ENCODE results near the gene ZNF469.

The ZNF469 gene

DNA sequence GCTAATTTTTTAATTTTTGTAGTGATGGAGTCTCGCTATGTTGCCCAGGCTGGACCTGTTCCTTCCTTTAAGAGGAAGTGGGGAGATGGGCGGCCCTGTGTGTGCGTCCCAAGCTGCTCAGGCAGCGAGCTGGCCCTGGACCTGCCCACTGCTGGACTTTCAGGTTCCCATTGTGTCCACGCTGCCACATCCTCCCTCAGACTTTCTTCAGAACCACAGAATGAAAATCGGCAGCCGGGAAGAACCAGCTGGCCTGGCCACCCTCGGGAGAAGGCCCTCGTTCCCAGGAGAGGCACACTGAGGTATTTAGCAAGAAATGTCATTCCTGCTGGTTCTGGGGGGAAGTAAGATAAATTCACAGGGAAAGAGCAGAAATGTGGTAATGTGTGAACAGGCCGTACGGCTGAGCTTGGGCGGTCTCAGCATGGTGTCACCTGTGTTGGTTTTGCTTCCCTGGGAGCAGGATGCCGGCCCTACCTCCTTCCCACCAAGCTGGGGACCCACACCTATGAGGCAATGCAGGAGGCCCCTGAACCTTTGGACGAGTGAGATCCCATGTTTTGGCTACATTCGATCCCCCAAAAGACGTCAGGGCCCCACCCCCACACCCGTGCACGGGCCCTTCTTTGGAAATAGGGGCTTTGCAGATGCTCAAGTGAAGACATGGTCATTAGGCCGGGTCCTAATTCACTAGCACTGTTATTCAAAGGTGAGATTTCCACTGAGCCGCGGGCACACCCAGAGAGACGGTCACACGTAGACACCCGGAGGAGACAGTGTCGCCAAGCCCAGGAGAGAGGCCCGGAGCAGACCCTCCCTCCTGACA is 35.9 kb upstream of the ZNF469 start:
- DNase-seq: no peak

DNA sequence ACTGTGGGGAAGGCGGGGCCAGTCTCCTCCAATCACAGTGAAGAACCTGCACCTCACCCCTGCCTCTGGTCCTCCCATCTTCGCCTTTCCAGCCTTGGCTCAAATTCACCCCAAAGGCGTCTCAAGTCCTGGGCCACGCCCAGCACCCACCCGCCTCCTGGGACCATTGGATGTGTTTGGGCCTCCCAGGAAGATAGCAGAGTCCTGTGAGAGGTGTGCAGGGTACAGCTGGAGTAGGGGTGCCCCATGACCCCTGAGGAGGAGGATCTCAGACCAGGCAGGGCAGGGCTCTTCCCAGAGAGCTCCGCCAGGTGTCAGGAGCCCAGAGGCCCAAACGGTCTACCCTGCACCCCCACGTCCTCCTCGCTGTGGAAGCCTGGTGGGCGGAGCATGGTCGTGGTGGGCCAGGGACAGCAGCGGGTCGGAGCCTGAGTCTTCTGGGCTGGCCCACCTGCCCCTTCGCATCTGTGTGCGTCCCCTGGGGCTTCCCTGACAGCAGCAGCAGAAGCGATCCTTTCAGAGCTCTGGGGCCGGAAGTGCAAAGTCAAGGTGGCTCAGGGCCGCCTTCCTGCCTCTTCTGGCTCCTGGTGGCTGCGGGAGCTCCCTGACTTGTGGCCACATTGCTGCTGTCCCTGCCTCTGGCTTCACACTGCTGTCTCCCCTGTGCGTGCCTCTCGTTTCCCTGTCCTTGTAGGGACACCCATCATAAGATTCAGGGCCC is 34.9 kb upstream of the ZNF469 start:
- DNase-seq: no peak

DNA sequence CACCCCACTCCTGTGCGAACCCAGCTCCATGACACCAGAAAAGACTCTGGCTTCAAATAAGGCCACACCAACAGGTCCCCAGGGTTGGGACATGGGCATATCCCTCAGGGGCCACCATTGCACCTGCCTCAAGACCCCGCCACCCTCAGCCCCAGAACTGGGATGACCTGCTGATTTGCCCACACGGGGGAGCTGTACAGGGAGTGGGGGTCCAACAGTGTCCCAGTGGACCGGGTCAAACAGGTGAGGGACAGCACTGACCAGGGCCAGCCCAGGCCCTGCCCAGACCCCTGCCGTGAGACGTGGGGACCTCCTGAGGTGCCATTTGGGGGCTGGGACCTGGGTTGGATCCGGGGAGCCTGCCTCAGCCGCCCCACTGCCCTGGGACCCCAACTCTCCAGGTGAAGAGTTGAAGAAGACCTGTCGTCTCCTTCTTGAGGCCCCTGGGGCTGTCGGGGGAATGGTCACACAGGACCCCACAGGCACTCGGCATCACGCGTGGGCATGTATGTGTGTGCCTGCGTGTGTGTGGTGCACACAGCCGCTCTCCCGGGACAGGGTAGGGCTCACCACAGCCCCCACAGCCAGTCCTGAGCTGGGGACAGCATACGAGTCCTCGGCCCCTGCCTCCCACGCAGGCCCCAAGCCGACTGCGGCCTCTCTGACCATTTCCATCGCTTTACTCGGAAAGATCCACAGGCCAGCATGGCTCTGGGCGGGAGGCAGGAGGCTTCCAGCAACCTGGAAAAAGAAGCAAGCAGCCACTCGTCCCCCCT is 34.2 kb upstream of the ZNF469 start:
- no peak for DNase-seq

DNA sequence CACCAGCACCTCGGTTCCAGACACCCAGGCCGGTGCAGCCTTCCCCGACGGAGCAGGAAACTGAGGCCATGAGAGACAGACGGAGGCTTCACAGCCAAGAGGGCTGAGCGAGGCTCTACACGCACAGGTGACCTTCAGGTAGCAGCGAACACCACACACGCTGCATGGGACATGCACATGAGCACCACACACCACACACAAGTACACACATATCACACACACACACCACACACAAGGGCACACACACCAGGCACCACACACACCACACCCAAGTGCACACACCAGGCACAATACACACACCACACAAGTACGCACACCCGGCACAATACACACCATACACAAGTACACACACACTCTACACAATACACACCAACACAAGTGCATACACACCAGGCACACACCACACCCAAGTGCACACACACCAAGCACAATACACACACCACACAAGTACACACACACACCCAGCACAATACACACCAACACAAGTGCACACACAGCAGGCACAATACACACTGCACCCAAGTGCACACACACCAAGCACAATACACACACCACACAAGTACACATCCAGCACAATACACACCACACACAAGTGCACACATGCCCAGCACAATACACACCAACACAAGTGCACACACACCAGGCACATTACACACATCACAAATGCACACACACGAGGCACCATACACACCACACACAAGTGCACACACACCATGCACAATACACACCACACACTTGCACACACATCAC is 33.4 kb upstream of the ZNF469 start:
- DNase-seq: no peak

DNA sequence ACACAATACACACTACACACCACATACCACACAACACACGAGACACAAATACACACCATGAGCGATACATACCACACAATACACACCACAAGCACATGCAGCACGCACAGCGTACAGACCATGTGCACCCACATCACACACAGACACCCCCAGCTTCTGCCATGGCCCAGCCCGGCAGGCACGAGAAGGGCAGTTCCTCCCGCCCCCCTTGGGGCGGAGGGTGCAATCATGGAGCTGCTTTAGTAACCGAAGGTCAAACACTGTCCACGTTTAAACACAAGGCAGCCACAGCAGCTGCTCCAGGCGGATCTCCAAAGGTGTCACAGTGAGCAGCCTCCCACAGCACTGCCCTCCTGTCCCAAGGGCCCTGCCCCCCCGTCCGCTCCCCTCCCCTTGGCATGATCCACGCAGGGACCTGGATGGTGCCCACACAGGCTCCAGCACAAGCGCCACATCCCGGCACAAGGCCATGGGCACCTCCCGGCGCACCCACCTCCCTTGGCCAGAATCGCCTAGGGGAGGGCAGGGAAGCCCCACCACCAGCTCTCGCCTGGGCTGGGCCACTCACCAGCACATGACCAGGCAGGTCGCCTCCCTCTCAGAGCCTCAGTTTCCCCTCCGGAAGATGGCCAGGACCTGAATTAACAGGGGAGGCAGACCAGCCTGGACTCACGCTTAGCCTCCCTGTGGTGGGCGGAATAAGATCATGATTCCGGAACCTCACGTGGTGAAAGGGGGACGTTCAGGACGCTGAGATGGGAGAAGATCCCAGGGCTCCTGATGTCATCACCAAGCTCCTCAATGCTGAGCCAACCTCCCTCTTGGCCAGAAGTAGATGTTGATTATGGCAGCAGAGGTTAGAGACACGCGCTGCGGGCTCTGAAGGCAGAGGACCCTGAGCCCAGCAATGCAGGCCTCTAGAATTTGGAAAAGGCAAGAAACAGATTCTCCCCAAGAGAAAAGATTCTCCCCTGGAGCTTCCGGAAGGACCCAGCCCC is 32.6 kb upstream of the ZNF469 start:
- no peak for DNase-seq

DNA sequence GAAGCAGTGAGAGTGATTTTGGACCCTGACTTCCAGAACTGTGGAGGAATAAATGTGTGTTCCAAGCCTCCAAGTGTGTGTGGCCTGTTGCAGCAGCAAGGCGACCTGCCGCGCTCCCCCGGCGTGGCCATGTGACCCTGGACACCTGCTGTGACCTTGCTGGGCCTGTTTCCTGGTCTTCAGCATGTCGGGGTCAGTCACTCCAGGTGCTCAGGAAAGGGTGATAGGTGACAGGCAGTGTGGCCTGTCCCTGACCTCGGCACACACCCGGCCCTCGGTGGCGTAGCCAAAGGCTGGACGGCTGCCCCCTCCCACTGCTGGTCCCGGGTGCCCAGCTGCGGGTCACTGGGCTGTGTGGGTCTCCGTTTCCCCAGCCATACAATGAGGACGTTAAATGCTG is 31.8 kb upstream of the ZNF469 start:
- DNase-seq: no peak

DNA sequence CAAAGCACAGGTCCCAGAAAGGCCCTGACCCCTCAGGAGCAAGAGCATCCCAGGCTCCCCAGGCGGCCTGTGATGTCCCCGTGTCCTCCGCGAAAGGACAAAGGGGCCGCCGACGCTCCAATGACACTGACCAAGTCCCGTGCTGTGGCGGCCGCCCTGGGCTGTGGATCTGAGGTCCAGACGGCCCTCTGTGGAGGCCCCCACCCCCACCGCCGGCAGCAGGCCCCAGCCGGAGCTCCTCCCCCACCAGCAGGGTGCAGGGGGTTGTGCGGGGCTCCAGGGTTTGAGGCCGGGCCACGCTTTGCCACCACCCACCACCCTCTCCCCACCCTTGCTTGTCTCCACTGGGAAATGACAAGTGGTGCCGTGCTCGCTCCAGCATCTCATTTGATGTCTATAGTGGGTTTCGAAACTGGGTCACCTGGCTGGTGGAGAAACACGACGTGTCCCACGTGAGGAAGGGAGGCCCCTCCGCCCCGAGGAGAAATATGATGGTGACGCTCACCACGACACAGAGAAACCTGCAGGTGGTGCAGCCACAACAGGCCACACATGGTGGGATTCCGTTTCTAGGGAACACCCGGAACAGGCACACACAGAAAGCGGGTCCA is 31.2 kb upstream of the ZNF469 start:
- no peak for DNase-seq

DNA sequence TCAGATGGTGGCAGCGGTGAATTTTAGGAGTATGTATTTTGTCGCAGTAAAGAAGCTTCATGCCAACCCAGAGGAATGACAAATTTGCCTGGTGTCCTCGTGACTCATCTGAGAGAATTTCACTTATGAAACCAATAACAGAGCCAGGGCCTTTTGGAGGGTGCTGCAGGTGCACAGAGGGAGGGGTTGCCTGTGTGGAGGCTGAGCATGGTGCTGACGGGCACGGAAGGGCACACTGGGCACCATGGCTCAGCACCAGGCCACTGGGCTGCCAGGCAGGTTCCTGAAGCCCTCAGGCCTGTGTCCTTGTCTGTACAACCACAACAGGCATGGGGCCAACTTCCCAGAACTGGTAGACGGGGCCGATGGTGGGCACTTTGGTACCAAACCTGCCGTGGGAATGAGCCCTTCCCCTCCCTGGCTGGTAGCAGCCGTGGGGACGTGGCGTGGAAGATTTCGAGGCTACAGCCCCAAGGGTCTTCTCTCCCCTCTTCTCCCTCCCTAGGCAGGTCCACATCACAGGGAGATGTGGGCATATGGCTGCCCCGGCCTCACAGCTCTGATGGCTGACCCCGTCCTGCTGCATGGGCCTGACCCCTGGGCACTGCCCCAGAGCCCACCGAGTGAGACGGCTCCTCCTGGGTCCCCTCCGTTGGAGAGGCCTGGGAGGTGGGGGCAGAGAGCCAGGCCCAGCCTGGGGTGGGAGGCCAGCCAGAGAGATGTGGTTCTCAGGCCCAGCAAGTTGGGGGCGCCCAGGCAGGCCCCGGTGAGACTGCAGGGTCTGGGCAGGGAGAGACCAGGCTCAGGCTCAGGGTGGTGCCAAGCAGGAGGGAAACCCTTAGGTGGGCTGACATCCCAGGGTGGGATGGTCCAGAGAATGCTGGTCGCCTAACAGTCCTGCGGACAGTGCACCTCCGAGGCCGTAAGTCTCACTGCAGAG is 30.2 kb upstream of the ZNF469 start:
- no peak for DNase-seq

DNA sequence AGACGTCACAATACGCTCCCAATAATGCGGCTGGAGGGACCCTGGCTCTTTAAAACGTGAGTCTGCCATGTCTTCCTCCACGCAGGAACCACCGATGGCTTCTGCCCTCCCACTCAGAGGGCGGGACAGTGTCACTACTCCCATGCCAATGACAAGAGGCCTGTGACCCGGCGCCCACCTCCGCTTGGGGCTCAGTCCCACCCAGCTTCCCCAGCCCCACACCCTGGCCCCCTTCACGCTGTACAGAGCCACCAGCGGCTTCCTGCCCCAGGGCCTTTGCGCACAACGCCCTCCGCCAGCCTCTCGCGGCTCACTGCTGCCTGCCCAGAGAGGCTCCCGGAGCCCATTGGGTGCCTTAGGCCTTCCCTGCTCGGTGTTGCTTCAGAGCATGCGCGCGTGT is 29.5 kb upstream of the ZNF469 start:
- DNase-seq: no peak

DNA sequence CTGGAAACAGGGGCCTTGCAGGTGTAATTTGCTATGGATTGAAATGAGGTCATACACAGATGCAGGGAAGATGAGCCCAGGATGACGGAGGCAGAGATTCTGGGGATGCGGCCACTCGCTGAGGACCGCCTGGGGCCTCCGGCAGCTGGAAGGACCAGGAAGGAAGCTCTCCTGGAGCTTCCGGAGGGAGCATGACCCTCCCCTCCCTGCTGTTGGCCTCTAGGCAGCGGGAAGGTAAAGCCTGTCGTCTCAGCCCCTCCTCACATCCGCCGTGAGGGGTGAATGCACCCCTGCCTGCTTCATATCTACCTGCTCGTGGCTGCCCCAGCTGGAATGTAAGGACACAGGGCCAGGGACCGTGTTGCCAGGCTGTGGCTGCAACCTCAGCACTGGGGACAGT is 29.1 kb upstream of the ZNF469 start:
- no peak for DNase-seq

DNA sequence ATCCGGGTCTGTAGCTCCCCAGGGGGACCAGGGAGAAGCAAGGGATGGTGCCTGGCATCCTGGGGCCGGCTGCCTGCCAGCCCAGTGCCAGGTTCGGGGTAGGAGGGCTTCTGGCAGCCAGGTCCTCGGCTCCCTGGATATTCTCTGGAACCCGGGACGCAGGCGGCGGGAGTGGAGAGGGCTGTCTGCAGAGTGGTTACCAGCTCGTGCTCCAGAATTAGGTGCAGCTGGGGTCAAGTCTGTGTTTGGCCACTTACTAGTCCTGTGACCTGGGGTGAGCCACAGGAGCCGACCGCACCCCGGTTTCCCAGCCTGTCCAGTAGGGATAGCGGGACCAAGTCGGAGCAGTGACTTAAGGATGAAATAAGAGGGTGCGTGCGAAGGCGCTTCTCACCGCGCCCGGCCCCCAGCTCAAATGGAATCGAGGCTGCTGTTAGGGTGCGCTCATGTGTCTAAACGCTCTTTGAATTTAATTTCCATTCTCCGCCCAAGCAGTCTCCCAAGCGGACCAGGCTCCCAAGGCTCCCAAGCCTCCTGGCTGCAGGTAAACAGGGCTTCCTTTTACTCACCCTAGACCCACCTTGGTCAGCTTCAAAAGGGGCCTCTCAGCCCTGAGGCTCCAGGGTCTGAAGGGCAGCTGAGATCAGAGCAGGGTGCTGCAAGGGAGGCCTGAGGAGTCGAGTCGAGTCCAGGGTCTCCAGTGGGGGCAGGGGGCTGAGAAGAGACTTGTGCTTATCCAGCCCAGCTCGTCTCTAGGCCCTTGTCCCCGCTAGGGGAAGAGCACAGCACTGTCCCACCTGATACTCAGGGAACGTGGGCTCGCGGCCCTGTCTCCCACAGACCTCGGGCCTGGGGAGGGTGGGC is 28.3 kb upstream of the ZNF469 start:
- no peak for DNase-seq

DNA sequence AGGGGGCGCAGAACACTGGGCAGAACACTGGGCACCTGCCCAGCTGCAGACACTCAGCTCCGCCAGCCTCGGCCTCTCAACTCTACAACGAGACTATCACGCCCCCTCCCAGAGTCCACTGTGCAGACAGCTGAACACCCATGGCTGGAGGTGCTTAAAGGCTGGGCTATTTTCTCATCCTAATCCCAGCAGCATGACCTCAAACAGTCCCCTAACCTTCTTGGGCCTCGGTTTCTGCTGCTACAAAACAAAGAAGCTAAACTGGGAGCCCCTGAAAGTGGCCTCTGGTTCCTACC is 27.7 kb upstream of the ZNF469 start:
- DNase-seq: no peak

DNA sequence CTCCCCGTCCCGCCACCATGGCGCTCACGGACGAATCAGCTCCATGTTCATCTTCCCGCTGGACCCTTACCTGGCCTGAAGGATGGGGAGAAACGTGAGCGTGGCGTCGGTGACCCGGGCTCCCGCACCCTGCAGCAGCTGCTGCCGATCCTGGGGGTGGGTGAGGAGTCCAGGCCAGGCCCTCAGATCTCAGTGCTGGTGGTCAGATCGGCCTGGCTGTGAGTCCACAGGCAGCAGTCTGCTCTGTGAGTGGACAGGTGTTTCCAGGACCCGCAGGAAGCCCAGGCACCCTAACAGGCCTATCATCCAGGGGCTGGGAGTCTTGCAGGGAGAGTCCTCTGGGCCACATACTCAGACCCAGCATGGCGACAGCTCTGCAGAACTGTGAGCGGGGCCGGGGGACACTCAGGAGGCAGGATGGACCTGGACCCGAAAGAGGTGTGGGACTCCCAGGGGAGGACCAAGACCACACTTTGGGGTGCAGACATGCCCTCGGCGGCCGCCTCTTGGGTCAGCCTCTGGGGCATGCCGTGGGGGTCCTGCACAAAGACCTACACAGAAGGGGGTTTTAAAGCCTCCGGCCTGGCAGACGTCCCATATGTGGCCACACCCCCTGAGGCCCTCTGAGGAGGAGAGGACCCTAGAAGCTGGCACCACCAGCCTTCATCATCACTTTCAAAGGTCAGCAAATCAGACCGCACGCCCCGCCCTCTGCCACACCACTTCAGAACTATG is 27.2 kb upstream of the ZNF469 start:
- no peak for DNase-seq

DNA sequence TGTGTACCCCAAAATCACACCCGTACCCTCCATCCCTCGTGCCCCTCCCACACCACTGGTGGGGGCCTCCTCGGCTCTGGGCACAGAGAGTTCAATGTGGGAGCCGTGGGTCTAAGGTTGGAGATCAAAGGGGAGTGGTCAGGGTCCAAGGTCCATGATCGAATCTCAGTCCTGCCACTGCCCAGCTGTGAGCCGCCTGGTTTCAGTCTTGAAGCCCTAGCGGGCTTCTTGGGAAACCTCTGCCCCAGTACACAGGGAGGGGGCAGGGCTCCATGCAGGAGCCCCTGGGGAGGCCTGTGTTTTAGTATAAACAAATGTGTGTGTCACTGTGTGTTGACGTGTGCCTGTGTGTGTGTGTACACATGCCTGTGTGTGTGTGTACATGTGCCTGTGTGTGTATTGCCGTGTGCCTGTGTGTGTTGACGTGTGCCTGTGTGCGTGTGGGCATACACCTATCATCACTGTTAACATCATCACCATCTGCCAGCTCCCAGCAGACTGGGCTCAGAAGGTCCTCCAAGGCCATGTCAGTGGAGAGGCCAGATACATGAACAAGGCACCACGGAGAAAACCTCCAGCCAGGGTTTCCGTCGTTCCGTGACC is 26.5 kb upstream of the ZNF469 start:
- no peak for DNase-seq

DNA sequence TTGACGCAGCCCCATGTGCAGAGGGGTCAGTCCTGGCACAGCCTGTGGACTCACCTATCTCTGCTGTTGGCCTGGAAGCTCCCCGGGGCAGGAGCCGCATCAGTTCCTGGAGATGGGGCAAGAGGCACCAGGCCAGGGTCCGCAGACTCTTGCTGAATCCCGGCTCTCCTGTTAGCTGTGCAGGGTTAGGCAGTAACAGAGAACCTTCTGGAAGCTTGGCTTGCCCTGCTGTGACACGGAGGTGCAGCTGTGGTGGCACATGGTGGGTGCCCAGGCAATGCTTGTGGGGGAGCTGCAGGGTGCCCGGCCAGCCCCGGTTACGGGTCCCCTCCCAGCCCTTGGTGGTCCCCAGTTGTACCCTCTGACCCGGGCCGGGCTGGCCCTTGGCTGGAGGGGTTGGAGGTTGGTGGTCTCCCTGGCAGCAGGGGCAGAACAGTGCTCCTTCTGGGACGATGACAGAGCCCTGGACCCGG is 26.0 kb upstream of the ZNF469 start:
- DNase-seq: no peak

DNA sequence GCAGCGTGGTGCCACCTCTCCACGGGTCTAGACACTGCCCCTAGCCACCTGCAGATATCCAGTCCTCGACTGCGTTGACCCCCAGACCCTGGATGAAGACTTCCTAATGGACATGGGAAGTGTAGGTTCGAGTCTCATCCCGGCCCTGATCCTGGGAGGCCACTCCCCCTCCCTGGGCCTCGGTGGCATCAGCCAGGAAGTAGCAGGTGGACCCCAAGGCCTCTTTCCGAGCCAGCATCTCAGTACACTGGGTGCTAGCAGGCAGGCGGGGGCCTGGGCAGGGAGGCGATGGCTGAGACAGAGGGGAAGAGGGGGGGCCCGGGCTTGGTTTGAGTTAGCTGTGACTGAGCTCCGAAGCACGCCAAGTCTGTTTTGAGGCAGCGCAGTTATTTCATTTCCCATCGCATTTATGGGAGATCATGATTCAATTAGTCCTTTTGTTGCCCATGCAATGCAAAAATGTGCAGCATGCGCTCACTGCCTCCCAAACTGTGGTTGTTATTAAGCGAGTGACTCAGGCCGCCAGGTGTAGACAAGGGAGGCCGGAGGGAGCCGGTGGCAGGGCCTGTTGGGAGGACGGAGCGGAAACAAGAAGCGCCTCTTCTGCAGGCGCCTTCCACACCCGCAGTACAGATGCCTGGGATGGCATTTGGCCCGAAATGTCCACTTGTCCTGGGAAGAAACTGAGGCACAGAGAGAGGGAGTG is 25.3 kb upstream of the ZNF469 start:
- DNase-seq: no peak

DNA sequence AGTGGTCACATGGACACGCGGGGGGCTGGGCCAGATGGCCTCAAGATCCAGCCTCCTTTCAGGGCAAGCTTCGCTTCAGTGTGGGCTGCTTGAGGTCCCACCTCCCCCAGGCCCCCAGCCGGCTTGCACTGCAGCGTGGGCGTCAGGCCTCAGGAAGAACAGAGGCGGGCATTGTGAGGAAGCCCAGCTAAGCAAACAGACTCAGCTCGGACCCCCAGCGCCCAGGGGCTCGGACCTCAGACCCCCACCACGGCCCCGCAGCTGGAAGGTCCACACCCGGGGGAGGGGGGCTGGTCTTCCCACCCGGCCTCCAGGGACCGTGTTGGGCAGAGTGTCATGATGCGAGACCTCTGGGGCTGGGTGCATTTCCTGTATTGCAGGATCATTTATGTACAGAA is 24.7 kb upstream of the ZNF469 start:
- DNase-seq: no peak
